HG03159 (cell line): ENCODE data around the gene PDX1.
A peak's percentile ranks its signal among the peaks of the same experiment; 100 is the strongest.
"Not testable (repeated sequence)": the region's sequence is repeated elsewhere in the genome, so short reads cannot be mapped to it uniquely, and the experiment has no call there.

ENCODE experiments used
- ATAC-seq: cut with Tn5 transposase; IDR thresholded peaks from one replicate; pipeline ENCODE4 v1.9.1; 2021; ENCODE audit warnings: mild to moderate bottlenecking, moderate library complexity; ENCODE audit not compliant: unreplicated experiment

PDX1 gene

DNA sequence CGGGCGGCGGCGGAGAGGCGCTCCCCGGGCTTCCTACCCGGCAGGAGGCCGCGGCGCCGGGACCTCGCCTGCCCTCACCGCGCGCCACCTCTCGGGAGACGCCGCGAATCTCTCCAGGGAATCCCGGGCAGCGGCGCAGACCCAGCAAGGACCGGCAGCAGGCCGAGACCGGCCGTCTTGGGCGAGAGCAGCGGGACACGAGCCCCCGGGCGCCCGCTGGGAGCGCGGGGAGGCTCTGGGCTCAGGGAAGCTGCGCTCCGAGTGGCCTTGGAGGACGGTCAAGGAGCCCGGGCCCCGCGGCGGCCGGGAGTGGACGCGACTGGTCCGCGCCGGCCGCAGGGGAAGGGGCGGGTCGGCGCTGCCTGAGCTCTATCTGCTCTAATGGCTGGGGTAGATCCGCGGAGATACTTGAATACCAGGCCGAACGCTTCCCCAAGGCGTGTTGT lies 34.6 kb downstream of the PDX1 start:
- ATAC-seq, result peak; percentile 31

DNA sequence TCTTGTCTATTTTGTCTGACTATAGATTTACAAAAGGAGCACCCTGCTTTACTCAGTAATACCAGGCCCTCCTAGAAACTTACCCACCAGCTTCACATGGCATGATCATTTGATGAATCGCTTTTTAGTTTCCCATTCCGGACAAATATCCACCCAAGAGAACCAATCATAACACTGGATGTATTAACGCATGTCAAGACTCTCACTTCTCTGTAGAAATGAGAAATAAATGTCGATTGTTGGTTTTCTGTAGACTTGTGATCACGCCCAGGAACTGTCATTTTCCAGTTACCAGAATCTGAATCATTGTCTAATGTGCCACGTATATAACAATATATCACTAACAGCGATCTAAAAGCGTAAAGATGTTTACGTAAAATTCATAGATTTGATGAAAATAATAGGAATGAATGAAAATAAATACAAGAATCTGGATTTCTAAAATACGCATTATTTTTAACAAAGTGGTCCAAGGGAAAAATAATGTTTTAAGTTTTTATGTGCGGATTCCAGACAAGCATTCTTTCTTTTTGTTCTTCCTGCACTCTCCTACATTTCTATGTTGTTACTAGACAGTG lies 35.3 kb downstream of the PDX1 start:
- ATAC-seq, result no peak

DNA sequence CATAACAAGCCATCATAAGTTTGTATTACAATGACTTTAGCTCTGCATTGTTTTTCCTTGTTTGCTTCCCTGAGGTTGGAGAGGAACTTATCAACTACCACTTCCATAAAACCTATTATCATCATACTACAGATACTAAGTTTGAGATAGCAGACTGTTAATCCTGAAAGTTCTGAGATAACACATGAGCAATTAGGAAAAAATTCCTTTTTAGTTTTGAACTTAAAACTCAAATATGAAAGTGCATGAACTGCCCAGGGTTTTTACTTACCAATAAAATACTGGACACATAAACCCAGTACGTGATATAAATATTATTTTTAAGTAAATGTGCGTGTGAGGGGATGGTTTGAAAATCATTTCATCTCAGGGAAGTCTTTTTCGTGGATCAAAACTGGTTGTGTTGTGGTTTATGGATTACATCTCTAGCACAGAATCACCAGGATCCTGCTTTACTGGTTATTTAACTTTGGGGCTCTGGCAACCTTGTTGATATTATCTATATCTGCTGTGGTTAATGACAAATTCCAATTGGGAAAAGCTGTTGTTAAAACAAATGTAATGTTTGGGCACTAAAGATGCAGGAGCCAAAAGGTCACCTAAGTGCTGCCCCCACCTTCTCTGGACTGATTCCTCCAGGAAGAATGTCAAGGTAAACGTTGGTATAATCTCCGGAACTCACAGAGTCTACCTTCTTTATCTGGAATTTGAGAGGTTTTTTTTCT lies 36.9 kb downstream of the PDX1 start:
- ATAC-seq, result no peak

DNA sequence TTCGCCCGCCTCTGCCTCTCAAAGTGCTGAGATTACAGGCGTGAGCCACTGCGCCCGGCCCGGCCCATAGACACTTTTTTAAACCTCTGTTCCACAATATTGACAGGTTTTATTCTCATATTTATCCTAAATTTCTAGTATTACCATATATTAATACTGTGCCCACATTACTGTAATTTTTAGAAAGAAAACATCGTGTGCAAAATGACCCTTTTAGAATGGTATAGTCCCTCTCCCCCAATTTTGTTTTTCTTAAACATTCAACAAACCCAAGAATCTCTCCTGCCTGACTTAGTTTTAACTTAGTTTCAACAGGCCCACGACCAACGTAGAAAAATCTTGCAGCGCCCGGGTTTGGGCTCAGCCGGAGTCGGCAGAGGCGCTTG lies 40.2 kb downstream of the PDX1 start:
- ATAC-seq, result no peak

DNA sequence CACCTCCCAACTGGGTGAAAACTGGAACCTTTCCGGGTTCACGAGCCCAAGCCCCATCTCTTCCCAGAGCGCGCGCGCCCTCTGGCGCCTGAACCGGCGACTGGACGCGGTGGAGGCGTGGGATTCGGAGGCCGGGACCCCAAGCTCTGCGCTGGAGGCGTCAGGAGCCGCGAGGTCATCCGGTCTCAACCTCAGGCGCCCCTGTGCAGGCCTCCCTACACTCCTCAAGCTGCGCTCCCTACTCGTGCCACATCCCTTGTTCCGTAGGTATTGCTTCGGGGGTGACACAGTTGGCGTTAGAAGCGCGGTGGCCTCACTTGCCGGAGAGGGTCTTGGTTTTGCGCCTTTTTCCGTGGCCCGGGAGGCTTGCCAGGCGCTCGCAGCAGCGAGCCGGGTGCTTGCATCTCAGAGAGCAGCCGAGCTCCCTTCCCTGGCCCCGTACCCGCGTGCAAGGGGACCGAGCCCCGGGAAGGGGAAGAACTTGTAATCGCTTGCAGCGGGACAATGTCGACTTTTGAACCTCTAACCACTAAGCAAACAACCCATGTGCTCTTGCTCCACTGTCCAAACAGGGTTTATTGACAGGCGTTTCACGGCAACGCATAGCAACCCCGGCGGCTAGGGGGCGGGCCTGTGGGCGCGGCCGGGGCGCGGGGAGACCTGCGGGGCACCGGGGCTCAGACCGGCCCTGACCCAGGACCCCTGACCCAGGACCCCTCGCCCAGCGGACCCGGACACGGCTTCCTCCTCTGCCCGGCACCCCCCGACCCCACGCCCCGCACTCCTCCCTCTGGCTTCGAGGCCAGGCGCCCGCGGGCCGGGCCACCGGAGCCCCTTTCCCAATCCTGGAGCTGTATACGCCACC lies 40.8 kb downstream of the PDX1 start:
- peak; percentile 49 for ATAC-seq

DNA sequence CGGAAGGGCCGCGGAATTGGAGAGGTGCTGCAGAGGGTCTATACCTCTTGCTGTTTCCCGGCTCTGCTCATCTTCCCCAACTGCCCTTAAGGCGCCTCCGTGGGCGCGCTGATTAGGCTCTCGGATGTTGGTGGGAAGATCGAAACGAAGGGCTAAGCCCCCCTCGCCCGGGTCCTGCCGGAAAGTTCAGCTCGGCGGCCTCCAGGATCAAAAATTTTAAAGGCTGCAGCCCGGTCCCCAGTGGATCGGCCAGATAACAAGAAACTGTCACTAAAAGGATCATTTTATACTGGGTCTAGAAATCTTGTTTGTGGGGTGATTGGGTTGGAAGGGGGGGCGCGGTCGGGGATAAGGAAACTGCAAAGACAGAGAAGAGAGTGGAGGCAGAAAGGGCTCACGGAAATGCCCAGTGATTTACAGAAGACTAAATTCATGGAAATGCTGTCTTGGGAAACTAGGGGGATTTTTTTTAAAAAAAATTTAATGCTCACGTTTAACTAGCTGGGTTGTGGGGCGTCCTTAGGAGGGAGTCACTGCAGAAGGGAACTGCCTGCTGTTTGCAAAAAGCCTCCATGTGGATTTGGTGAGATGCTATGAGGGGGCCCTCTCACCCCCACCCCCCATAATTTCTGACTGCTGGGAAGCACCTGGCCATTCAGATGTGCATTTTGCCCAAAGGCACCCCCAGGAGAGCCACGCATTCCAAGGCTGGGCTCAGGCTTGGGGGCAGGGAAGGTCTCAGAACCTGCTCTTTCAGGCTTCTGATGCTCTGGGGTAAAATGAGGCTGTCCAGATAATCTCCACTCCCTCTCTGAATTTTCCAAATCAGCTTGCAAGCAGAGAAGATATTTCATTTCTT lies 41.7 kb downstream of the PDX1 start:
- ATAC-seq, result no peak

DNA sequence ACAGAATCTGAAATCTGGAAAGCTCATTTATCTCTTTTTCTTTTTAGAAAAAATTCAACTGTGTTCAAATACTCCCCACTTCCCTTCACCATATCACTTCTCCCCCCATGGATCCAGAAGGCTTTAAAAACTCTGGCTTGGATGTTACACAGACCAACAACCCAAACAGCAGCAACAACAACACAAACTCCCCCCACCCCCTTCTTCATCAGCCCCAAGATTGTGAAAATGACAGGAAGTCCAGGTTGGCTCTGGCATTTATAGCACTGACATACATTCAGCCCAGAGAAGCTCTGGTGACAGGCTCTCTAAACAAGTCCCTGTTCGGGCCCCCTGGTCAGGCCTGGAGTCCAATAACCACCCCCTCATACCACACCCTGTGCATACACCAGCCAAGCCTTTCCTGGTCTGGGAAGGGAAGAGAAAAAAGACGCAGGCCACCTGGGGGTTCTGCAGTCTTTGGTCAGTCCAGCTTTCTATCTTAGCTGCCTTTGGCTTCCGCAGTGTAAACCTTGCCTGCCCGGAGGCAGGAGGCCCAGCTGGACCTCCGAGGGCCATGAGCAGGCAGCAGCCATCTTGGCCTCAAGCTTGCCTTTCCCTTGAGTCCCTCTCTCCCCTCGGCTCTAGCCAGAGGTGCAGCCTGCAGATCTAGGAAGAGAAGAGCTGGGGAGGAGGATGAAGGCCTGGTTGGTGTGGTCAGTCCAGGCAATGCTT lies 42.5 kb downstream of the PDX1 start:
- no peak for ATAC-seq

DNA sequence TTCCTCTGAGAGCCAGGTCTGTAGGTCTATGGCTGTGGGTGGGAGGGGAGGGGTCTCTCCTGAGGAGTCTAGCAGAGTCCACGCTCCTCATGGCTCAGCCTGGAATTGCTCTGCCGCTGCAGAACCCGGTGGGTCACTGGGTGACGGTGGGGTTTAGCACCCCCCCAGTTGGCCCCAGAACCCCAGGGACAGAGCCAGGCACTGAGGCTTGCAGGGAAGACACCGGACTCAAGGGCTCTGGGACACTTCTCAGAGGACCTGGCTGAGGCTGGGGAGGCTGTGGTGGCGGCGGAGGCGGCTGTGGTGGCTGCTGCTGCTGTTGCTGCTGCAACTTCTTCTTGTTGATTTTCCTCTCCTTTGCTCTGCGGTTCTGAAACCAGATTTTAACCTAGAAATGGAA lies 43.2 kb downstream of the PDX1 start:
- ATAC-seq, result no peak

GRCh38 chr13:27963491-27963890 lies 43.7 kb downstream of the PDX1 start:
- no peak for ATAC-seq

- not testable (repeated sequence) for ATAC-seq
Measured at GRCh38 chr13:27964206-27964605, 44.4 kb downstream of the PDX1 start.

DNA sequence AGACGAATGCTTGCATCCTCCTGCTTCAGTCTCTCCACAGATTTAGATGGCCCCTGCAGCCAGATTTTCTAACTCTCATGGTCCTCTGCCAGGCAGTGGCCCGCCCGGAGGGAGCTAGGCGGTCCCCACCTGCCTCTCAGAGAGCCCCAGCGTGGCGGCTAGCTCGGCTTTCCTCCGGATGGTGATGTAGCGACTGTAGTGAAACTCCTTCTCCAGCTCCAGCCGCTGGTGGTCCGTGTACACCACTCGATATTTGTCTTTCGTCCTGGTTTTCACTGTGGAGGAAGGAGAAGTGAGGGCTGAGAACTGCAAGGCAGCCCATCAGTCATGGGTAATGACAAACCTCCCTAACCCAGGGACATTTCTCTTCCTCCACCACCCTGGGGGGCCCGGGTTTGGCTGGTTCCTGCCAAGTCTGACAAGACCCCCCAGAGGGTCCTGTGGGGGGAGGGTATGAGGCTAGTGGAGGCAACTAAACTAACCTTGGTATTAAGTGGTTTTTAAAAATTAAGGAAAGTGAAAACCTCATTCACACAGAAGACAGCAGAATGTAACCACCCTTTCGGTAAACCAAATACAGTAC lies 45.0 kb downstream of the PDX1 start:
- no peak for ATAC-seq

DNA sequence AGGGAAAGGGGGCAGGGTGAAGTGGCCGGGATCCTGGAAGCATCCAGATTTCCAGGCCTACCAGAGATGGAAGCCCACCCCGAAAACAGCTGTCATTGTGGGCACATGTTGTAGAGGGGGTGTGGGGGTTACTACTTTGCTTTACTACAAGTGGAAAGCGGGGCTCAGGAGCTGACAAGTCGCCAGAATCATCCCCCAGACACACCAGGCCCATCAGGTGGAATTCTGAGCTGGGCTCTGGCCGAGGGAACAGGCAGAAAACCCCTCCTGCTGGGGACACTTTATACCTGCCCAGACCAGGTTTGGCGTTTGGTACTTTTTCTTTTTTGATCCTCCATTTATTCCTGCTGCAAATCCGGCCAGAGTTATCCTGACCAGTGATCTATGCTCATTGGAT lies 45.5 kb downstream of the PDX1 start:
- no peak for ATAC-seq

DNA sequence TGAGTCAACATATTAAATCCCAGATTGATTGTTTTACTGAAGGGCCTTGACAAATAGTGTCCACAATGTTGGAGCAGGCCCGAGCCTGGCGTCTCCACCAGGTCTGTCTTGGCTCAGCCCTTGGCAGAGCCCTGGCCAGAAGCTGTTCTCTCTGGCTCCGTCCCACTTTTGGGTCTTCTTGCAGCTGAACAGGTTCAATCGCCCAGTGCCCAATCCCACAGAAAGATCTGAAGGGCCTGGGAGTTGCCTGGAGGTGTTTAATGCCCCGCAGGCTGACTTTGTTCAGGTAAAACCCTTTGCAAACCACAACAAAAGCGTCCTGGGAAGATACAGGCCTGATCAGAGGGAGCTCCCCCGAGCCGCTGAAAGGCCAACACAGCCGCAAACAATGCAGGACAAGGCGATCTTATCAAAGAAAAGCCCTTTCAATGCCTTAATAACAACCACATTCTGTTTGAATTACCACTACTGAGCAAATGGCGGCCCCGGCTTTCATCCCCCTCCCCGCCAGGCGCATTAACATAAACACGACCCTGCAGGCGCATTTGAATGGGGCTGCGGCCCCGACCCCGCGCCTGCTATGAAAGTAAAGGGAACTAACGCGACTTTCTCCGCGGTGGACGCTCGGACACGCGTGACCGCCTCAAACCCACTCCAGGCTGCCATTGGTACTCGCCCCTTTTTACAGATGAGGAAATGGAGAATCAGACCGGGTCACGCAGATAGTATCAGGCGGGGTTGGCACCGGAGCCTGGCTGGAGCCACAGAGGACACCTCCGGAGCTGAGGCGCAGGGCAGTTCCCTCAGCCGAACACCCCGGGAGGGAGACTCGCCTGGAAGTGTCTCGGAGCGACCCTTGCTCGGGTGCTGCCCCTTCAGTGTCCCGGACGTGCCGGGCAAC lies 46.2 kb downstream of the PDX1 start:
- no peak for ATAC-seq

DNA sequence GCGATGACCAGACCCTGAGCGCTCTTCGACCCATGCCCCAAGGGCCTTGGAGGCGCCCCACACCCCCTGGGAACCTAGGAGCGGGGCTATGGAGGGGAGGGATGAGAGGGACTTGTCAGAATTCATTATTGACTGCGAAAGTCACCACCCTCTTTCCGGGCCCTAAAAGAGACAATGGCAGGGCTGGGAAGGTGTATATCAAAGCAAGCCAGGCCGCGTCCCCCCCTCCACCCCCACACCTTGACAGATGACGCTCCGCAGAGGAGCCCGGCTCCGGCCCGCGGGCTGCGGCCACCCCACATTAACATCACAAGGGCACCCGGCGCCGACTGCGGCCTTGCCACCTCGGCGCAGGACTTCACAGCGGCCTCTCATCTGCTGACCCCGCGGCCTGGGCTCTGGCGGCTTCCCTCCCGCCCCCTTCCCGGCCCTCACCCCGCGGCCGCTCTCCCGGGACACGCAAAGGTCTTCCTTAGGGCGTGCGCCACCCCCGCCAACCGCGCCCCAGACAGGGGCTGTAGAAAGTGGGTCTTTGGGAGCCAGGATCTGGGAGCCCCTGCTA lies 46.9 kb downstream of the PDX1 start:
- no peak for ATAC-seq

GRCh38 chr13:27967203-27967735 lies 47.5 kb downstream of the PDX1 start:
- ATAC-seq, result no peak

DNA sequence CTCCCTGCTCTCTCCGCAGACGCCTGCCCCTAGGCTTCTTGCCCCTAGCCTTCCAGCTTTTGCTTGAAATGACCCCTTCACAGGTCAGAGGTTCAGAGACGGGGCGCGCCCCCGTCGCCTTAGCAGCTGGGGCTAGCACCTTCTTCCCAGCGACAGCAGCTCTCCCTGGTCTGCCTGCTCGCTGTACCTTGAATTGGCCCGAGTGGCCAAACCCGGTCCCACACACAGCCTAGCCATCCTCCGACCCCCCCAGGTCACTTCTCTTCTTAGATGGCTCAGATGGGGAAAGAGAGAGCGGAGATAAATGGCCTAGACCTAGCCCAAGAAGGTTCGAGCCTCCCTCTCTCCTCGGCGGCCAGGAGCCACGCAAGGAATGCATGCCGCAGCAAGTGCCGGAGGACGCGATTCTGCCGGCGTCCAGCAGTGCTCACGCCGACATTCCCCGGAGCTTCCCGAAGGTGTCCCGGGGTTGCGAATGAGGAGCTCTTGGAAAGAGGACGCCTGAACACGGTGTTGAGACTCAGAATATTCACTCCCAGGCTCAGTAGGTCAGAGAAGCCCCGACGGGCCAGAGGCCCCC lies 48.0 kb downstream of the PDX1 start:
- no peak for ATAC-seq

DNA sequence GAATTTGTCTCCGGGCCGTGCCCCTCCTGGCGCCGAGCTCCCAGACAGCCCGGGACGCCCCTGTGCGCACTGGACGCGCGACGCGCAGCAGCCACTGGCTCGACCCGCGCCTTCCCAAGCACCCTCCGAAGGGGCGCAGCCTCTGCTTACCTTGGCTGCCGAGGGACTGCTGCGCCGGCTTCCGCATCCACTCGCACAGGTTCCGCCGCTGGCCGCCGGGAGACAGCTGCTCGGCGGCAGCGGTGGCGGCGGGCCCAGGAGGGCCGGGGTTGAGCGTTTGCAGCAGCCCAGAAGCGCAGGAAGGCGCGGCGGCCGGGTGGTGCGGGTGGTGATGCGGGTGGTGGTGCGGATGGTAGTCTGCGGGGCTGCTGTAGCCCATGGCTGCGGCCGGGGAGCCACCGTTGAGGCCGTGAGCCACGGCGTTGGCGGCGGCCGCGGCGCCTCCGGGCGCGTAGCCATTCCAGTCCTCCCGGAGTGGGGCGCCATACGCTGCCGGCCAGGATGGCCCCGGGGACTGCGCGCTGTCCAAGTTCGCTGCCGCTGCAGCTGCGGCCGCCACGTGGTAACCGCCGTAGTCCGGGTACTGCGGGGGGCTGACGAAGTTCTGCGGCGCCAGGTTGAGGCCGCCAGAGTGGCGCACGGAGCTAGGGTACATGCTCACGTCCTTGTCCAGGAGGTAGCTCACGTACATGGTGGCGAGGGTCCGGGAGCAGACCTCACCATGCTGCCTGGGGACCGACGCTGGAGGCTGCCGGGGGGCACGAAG lies 48.7 kb downstream of the PDX1 start:
- ATAC-seq, result no peak
